SK-N-SH (cell line): ENCODE data around the gene SPATC1L. TPM values are rescaled to one million over a fixed set of nuclear protein-coding genes. Genes with fewer than 3 reads are reported as not detected.

Source experiments
- CTCF ChIA-PET: fragments of 300-600, 350-600 bp; formaldehyde crosslinking; extraction: SDS; loops from one replicate; lab custom pipeline; 2021; lab: Yijun Ruan, JAX
- POLR2A ChIA-PET: fragments of 350-600 bp; sonication (Branson Sonifier 250); formaldehyde crosslinking; extraction: SDS; loops from one replicate; lab custom pipeline; 2020; ENCODE audit warnings: antibody characterized with exemption, inconsistent platforms; lab: Yijun Ruan, JAX
- DNase-seq: peaks from one replicate; pipeline ENCODE4 v3.0.0; 2012
- H2AFZ ChIP-seq: fragments of 200-600 bp; sonication (generic); 2 replicates; pipeline ENCODE4 v1.8.1; 2016; ENCODE audit warnings: antibody characterized with exemption, mild to moderate bottlenecking, low read depth
- H3F3A ChIP-seq: fragments of 200-600 bp; sonication (generic); replicated peaks from 2 replicates; pipeline ENCODE3; 2016; ENCODE audit warnings: antibody characterized with exemption, mild to moderate bottlenecking; ENCODE audit not compliant: insufficient read depth
- H3K27ac ChIP-seq, 2 experiments: fragments of 200-500 bp in 1 of 2; fragments of 200-600 bp in 1 of 2; sonication (Bioruptor generic) in 1 of 2; sonication (generic), shearing (Covaris generic) in 1 of 2; 2 replicates each; pipeline versions ENCODE4 v1.5.1 to v1.6.1; 2014 to 2016; ENCODE audit warnings: low read depth in 2 of 2, inconsistent platforms in 1 of 2, low read length in 1 of 2, mild to moderate bottlenecking in 1 of 2, mixed read lengths in 1 of 2
- H3K27me3 ChIP-seq: fragments of 200-600 bp; sonication (generic), shearing (Covaris generic); 2 replicates; pipeline ENCODE4 v1.6.1; 2016; ENCODE audit warnings: mixed run types; ENCODE audit not compliant: insufficient read depth
- H3K36me3 ChIP-seq, 2 experiments: fragments of 200-500 bp in 1 of 2; fragments of 200-600 bp in 1 of 2; sonication (Bioruptor generic) in 1 of 2; sonication (generic) in 1 of 2; replicated peaks in 1 of 2; 2 replicates each; pipeline versions ENCODE3 to v1.5.1; 2014 to 2016; ENCODE audit warnings: low read length in 1 of 2, mild to moderate bottlenecking in 1 of 2; ENCODE audit not compliant: insufficient read depth in 2 of 2, control insufficient read depth in 1 of 2
- H3K4me1 ChIP-seq, 2 experiments: fragments of 200-500 bp in 1 of 2; fragments of 200-600 bp in 1 of 2; sonication (Bioruptor generic) in 1 of 2; sonication (generic), shearing (Covaris generic) in 1 of 2; 2 replicates each; pipeline versions ENCODE4 v1.5.1 to v1.6.1; 2014 to 2016; ENCODE audit warnings: low read depth in 1 of 2, low read length in 1 of 2, mixed run types in 1 of 2; ENCODE audit not compliant: insufficient read depth in 2 of 2, control insufficient read depth in 1 of 2
- H3K4me2 ChIP-seq: fragments of 200-600 bp; sonication (generic), shearing (Covaris generic); 2 replicates; pipeline ENCODE4 v1.6.1; 2017; ENCODE audit warnings: mixed run types
- H3K4me3 ChIP-seq, 2 experiments: fragments of 200-500 bp in 1 of 2; fragments of 200-600 bp in 1 of 2; sonication (Bioruptor generic) in 1 of 2; sonication (generic), shearing (Covaris generic) in 1 of 2; 2 replicates each; pipeline versions ENCODE4 v1.5.1 to v1.8.1; 2014 to 2016; ENCODE audit warnings: low read depth in 2 of 2, inconsistent platforms in 1 of 2, low read length in 1 of 2, mild to moderate bottlenecking in 1 of 2, mixed read lengths in 1 of 2, moderate library complexity in 1 of 2
- H3K79me2 ChIP-seq: fragments of 200-600 bp; sonication (generic); 2 replicates; pipeline ENCODE4 v1.8.1; 2017; ENCODE audit warnings: mild to moderate bottlenecking; ENCODE audit not compliant: insufficient read depth
- H3K9ac ChIP-seq: fragments of 200-600 bp; sonication (generic); 2 replicates; pipeline ENCODE4 v1.6.1; 2017; ENCODE audit warnings: mixed run types
- H3K9me2 ChIP-seq: fragments of 200-600 bp; sonication (generic); 2 replicates; pipeline ENCODE4 v1.6.1; 2017; ENCODE audit warnings: mixed run types
- H3K9me3 ChIP-seq: fragments of 200-600 bp; sonication (generic); 2 replicates; pipeline ENCODE4 v1.6.1; 2017; ENCODE audit warnings: mixed run types, mild to moderate bottlenecking, moderate library complexity
- H4K20me1 ChIP-seq: fragments of 200-600 bp; sonication (generic); 2 replicates; pipeline ENCODE4 v1.6.1; 2017; ENCODE audit warnings: mild to moderate bottlenecking, mixed run types; ENCODE audit not compliant: insufficient read depth
- CTCF ChIP-seq: fragments of 200-600 bp; sonication (generic); IDR thresholded peaks from 2 replicates; pipeline ENCODE4 v1.6.1; 2017; ENCODE audit warnings: antibody characterized with exemption, mild to moderate bottlenecking, moderate library complexity
- EZH2phosphoT487 ChIP-seq: fragments of 200-600 bp; sonication (generic); IDR thresholded peaks from 2 replicates; pipeline ENCODE4 v1.6.1; 2017; ENCODE audit warnings: low read depth, mixed run types, mild to moderate bottlenecking, antibody characterized with exemption, moderate library complexity, borderline replicate concordance
- FOXJ3 ChIP-seq: sonication (generic); formaldehyde crosslinking; IDR thresholded peaks from 2 replicates; pipeline ENCODE4 v1.5.1; 2020; ENCODE audit warnings: mild to moderate bottlenecking, missing genetic modification reagents
- JUND ChIP-seq: IDR thresholded peaks from 2 replicates; pipeline ENCODE4 v1.4.0; 2012
- MAX ChIP-seq: IDR thresholded peaks from 2 replicates; pipeline ENCODE4 v1.4.0; 2012; ENCODE audit warnings: low read depth
- MEF2A ChIP-seq: IDR thresholded peaks from 2 replicates; pipeline ENCODE4 v1.4.0; 2012; ENCODE audit warnings: low read depth, borderline replicate concordance
- MXI1 ChIP-seq: IDR thresholded peaks from 2 replicates; pipeline ENCODE4 v1.6.1; 2012; ENCODE audit warnings: mild to moderate bottlenecking, low read depth, low read length, improper control_type of control experiment
- NFIC ChIP-seq: IDR thresholded peaks from 2 replicates; pipeline ENCODE4 v1.4.0; 2012; ENCODE audit warnings: borderline replicate concordance
- PBX3 ChIP-seq: IDR thresholded peaks from 2 replicates; pipeline ENCODE4; 2012
- RAD21 ChIP-seq: IDR thresholded peaks from 2 replicates; pipeline ENCODE4 v1.6.1; 2012; ENCODE audit warnings: mild to moderate bottlenecking, low read length
- RCOR1 ChIP-seq: fragments of 150-350 bp; IDR thresholded peaks from 2 replicates; pipeline ENCODE4 v1.6.1; 2017; ENCODE audit warnings: antibody characterized with exemption, low read length
- REST ChIP-seq: IDR thresholded peaks from 2 replicates; pipeline ENCODE4 v1.6.1; 2012; ENCODE audit warnings: mild to moderate bottlenecking, low read depth, low read length, moderate library complexity
- RXRA ChIP-seq: IDR thresholded peaks from 2 replicates; pipeline ENCODE4 v1.4.0; 2012; ENCODE audit warnings: low read depth, mild to moderate bottlenecking, borderline replicate concordance
- SIN3A ChIP-seq: IDR thresholded peaks from 2 replicates; pipeline ENCODE4 v1.6.1; 2012; ENCODE audit warnings: low read depth, mild to moderate bottlenecking, low read length, moderate library complexity, borderline replicate concordance
- TAF1 ChIP-seq: IDR thresholded peaks from 2 replicates; pipeline ENCODE4 v1.6.1; 2012; ENCODE audit warnings: low read depth, mild to moderate bottlenecking, low read length, moderate library complexity, borderline replicate concordance
- ZBTB33 ChIP-seq: IDR thresholded peaks from 2 replicates; pipeline ENCODE4 v1.4.0; 2012; ENCODE audit warnings: low read depth, borderline replicate concordance
- WGBS: methylation state at CpG from one replicate; pipeline ENCODE4 v1.1.6; 2017; ENCODE audit warnings: low lambda C conversion rate; 5-methylcytosine and 5-hydroxymethylcytosine counted together
- polyA plus RNA-seq, 3 experiments: library from polyadenylated mRNA; depleted of rRNA; stranded (reverse); fragments of >200 nt; gene quantifications; 2 replicates each; pipeline ENCODE4 v1.2.3, GENCODE V29; 2012

Gene SPATC1L
- polyA plus RNA-seq, 1 of the 3 experiments (the other 2 are of a cell fraction) = 8.3 TPM

GRCh38 chr21:46190491-46191131, 6.4 kb upstream of the SPATC1L start:
- Histone ChIP-seq H3K79me2 (no peaks in the 10 kb centered on the region), H3K9ac (no peak overlapping the region), H3K9me3 (no peaks in the 10 kb centered on the region), H2AFZ (no peak overlapping the region), H3K4me2 (no peak overlapping the region), H3K9me2 (no peaks in the 10 kb centered on the region), H3K36me3 (peaks cover 0 to 19% of the 10 kb centered on the region in 2 experiments), H3F3A (peaks cover 10% of the 10 kb centered on the region), H3K4me1 (peaks cover 20 to 46% of the 10 kb centered on the region in 2 experiments), H3K27me3 (no peaks in the 10 kb centered on the region), H3K27ac (0 out of 4 replicates have a peak overlapping the region, but pooled peaks of 1 of the 2 experiments have one; percentile 23), H3K4me3 (no peak overlapping the region)
- 84% methylated on average over 7 of the region's 15 CpGs for WGBS
- ChIA-PET POLR2A (interaction anchor here (0.6 kb wide), 1 partner anchor 45 kb away, joined by 3 read pairs; no protein-coding TSS in a partner anchor), CTCF (interaction anchor here (1.4 to 3.5 kb wide), 2 partner anchors 37 to 47 kb away, joined by 4 to 14 read pairs; no protein-coding TSS in a partner anchor)
- DNase-seq = no peak
- no peak for TF ChIP-seq PBX3
- TF ChIP-seq NFIC = no peak
- TF ChIP-seq SIN3A = no peak
- no peak for TF ChIP-seq RAD21
- no peak for TF ChIP-seq RXRA
- TF ChIP-seq, all 33 proteins: peak for 0
- no peaks in the 10 kb centered on the region for H4K20me1 ChIP-seq

- H4K20me1 ChIP-seq = no peaks in the 10 kb centered on the region
- H2AFZ ChIP-seq = no peak overlapping the region
- H3K9me2 ChIP-seq = no peaks in the 10 kb centered on the region
- H3K9me3 ChIP-seq = no peaks in the 10 kb centered on the region
- WGBS = no CpG with 5 or more reads among the region's 14 CpGs
- ChIA-PET POLR2A (no interaction called here), CTCF (interaction anchor here (1.4 to 3.5 kb wide), 3 partner anchors 21 to 46 kb away, joined by 4 to 14 read pairs (median 6); no protein-coding TSS in a partner anchor)
- H3K27me3 ChIP-seq = no peaks in the 10 kb centered on the region
- no peak for TF ChIP-seq RXRA
- TF ChIP-seq JUND = no peak
- TF ChIP-seq TAF1 = no peak
- no peak for TF ChIP-seq NFIC
- no peak for TF ChIP-seq ZBTB33
- no peak for TF ChIP-seq RCOR1
- no peak for TF ChIP-seq EZH2phosphoT487
- TF ChIP-seq REST = no peak
- TF ChIP-seq RAD21 = no peak
- no peak for TF ChIP-seq FOXJ3
- no peak for TF ChIP-seq MAX
- TF ChIP-seq MXI1 = no peak
- TF ChIP-seq CTCF = no peak
- TF ChIP-seq SIN3A = no peak
- TF ChIP-seq MEF2A = no peak
- peaks cover 0 to 19% of the 10 kb centered on the region in 2 experiments for H3K36me3 ChIP-seq
- no peak overlapping the region for H3K9ac ChIP-seq
- H3K27ac ChIP-seq = no peak overlapping the region; a peak in 1 of 4 replicates
- H3F3A ChIP-seq = peaks cover 10% of the 10 kb centered on the region
- DNase-seq = no peak
- no peak overlapping the region for H3K4me2 ChIP-seq
- no peaks in the 10 kb centered on the region for H3K79me2 ChIP-seq
- H3K4me1 ChIP-seq = peaks cover 20 to 42% of the 10 kb centered on the region in 2 experiments
- H3K4me3 ChIP-seq = no peak overlapping the region
Observed at GRCh38 chr21:46189959-46190490, 5.8 kb upstream of the SPATC1L start.
